ENCODE measurements around the gene CCDC187. TPM values are rescaled to one million over a fixed set of nuclear protein-coding genes. Genes with fewer than 3 reads are reported as not detected.

CCDC187 gene
- total RNA-seq, 1 donor = 0.10 TPM

- no peak overlapping the region for H3K4me3 ChIP-seq (ENCODE audit: low read length)
- no peaks in the 10 kb centered on the region for H3K9me3 ChIP-seq (ENCODE audit: low read depth, low read length)
- peaks cover 34% of the 10 kb centered on the region for H3K4me1 ChIP-seq (ENCODE audit: insufficient read depth, low read length)
- H3K27me3 ChIP-seq (ENCODE audit: insufficient read depth, low read length) = no peaks in the 10 kb centered on the region
Observed at GRCh38 chr9:136230365-136230764, 73.5 kb downstream of the CCDC187 start.

DNA sequence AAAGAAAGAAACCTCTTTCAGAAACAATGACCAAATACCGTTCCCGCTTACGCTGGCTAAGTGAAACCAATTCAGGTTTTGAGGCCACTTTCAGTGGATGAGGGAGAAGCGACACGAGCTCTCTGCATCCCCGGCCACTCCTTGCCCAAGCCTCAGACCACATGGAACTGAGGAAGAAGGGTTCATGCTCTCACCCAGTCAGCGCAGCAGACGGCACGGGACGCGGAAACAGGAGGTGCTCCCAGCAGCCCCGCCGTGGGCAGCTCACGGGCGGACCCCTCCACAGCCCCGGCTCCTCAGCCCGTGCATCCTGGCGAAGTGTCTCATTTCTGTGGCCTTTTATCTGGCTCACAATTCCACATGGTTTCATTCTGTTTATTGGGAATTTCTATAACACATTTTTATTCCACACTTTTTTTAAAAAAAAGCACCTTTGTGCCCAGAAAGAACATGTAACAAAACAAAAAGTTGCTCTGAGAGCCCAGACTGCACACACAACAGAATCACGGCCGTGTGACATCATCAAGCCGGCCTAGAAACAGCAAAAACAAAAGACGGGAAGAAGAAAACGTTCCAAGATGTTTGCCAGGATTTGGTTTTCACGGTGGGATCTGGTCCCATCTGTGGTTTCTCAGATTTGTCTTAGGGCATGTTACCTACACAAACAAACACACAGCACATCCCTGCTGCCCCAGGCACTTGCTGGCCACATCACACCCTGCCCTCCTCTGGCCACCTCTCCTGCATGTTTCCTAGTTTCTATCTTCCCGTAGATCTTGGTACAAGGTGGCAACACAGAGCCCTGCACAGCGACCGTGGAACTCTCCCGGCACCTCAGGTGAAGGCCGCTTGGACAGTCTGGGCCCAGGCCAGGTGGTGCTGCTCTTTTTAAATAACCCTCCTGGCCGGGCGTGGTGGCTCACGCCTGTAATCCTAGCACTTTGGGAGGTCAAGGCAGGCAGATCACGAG is 74.5 kb downstream of the CCDC187 start:
- Histone ChIP-seq H3K27me3 (ENCODE audit: insufficient read depth, low read length) (no peaks in the 10 kb centered on the region), H3K9me3 (ENCODE audit: low read depth, low read length) (no peaks in the 10 kb centered on the region), H3K4me3 (ENCODE audit: low read length) (no peak overlapping the region), H3K4me1 (ENCODE audit: insufficient read depth, low read length) (peaks cover 42% of the 10 kb centered on the region)

- Histone ChIP-seq H3K27me3 (ENCODE audit: insufficient read depth, low read length) (no peaks in the 10 kb centered on the region), H3K9me3 (ENCODE audit: low read depth, low read length) (no peaks in the 10 kb centered on the region), H3K4me3 (ENCODE audit: low read length) (no peak overlapping the region), H3K4me1 (ENCODE audit: insufficient read depth, low read length) (peaks cover 44% of the 10 kb centered on the region)
Observed at GRCh38 chr9:136228107-136228875, 75.6 kb downstream of the CCDC187 start.

DNA sequence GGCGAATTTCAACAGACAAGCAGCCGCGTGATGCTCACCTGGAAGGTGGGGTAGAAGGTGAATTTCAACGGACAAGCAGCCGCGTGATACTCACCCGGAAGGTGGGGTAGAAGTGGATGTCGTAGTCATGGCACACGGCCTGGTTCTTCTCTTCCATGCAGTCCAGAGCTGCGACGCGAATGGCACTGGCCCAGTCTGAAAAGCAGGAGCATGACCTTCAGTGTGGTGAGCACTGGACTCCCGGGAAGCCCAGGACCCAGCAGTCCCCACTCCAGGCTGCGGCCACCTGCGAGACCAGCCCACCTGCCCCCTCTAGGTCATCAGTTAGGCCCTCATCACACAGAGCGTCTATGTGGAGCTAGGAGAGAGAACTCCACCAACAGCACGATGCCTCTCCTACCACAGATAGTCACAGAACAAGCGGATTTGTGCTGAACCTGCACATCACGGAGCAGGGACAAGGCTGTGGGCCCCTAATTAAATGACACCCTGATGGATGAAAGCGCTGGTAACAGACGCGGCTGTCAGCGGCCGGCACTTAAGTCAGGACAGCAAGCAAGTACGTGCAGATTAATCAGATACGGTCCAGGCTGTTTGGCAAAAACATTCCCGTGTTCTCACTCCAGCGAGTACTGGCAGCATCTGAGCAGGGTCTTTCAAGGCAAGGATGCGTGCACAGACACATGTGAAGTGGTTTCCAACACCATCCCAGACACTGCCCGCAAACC is 77.0 kb downstream of the CCDC187 start:
- Histone ChIP-seq H3K4me3 (ENCODE audit: low read length) (no peak overlapping the region), H3K9me3 (ENCODE audit: low read depth, low read length) (no peaks in the 10 kb centered on the region), H3K4me1 (ENCODE audit: insufficient read depth, low read length) (peaks cover 30% of the 10 kb centered on the region), H3K27me3 (ENCODE audit: insufficient read depth, low read length) (no peaks in the 10 kb centered on the region)

DNA sequence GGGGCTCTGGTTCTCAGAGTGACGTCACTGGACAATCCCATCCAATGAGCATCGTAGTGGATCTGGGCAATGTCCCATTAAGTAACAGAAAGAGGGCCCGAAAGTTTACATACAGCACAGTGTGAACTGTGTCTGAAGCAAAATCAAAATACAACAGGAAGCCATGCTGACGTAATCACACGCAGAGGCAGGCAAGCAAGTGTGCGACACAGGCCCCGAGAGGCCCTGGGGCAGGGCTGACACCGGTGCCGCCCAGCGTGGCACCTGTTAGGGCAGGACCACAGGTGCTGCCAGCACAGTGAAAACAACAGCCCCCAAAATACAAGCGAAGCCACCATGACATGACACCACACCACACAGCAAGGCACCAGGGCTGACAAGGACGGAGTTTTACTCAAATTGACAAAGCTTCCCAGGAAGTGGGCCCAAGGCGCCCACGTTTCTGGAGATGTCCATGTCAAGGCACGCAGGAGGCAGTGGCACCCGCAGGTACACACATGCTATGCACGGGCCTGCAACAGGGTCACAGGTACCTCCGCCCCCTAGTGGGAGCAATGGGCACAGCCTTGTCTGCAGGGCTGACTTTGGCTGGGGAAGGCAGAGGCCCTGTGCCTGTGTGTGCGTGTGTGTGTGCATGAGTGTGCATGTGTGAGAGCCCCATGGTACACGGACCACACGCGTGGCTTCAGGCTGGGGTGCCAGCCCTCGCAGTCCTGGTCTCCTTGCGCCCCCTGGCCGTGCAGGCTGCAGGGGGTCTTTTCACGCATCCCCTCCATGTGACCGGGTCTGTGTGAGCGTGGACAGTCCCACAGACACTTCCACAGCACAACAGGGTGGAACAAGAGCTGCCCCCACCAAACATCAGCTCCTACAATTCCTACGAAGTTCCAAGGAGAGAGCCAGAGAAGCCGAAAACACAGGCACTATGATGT is 77.9 kb downstream of the CCDC187 start:
- no peaks in the 10 kb centered on the region for H3K9me3 ChIP-seq (ENCODE audit: low read depth, low read length)
- no peak overlapping the region for H3K4me3 ChIP-seq (ENCODE audit: low read length)
- H3K4me1 ChIP-seq (ENCODE audit: insufficient read depth, low read length) = peaks cover 30% of the 10 kb centered on the region
- no peaks in the 10 kb centered on the region for H3K27me3 ChIP-seq (ENCODE audit: insufficient read depth, low read length)

GRCh38 chr9:136225366-136225747 is 78.5 kb downstream of the CCDC187 start:
- Histone ChIP-seq H3K4me1 (ENCODE audit: insufficient read depth, low read length) (peaks cover 30% of the 10 kb centered on the region), H3K4me3 (ENCODE audit: low read length) (no peak overlapping the region)

GRCh38 chr9:136223871-136224640 is 79.8 kb downstream of the CCDC187 start:
- H3K4me1 ChIP-seq (ENCODE audit: insufficient read depth, low read length) = peaks cover 30% of the 10 kb centered on the region
- H3K9me3 ChIP-seq (ENCODE audit: low read depth, low read length) = no peaks in the 10 kb centered on the region
- H3K4me3 ChIP-seq (ENCODE audit: low read length) = no peak overlapping the region
- no peaks in the 10 kb centered on the region for H3K27me3 ChIP-seq (ENCODE audit: insufficient read depth, low read length)

More at GRCh38 chr9:136225366-136225747, 78.5 kb downstream of the CCDC187 start:
- Histone ChIP-seq H3K9me3 (ENCODE audit: low read depth, low read length) (no peaks in the 10 kb centered on the region), H3K27me3 (ENCODE audit: insufficient read depth, low read length) (no peaks in the 10 kb centered on the region)

DNA sequence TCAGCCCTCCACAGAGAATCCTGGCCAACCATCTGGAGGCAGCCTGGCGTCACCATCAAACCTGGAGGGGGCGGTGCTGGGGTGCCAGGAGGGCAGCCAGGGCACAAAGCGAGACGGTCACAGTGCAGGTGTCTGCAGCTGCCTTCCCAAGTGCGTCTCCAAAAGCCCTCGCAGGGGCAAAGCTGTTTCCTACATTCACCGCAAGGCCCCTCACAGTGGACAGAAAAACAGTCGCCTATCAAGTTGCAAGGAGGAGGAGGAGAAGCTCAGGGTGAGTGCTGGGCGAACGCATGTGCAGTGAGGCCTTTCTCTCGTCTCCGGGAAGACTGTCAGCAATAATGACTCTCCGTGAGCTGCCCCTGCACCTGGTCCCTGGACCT is 81.0 kb downstream of the CCDC187 start:
- Histone ChIP-seq H3K4me3 (ENCODE audit: low read length) (no peak overlapping the region), H3K27me3 (ENCODE audit: insufficient read depth, low read length) (no peaks in the 10 kb centered on the region), H3K9me3 (ENCODE audit: low read depth, low read length) (no peaks in the 10 kb centered on the region), H3K4me1 (ENCODE audit: insufficient read depth, low read length) (peaks cover 30% of the 10 kb centered on the region)

- Histone ChIP-seq H3K9me3 (ENCODE audit: low read depth, low read length) (no peaks in the 10 kb centered on the region), H3K4me3 (ENCODE audit: low read length) (no peak overlapping the region), H3K4me1 (ENCODE audit: insufficient read depth, low read length) (peaks cover 30% of the 10 kb centered on the region), H3K27me3 (ENCODE audit: insufficient read depth, low read length) (no peaks in the 10 kb centered on the region)
Observed at GRCh38 chr9:136222166-136222905, 81.6 kb downstream of the CCDC187 start.

DNA sequence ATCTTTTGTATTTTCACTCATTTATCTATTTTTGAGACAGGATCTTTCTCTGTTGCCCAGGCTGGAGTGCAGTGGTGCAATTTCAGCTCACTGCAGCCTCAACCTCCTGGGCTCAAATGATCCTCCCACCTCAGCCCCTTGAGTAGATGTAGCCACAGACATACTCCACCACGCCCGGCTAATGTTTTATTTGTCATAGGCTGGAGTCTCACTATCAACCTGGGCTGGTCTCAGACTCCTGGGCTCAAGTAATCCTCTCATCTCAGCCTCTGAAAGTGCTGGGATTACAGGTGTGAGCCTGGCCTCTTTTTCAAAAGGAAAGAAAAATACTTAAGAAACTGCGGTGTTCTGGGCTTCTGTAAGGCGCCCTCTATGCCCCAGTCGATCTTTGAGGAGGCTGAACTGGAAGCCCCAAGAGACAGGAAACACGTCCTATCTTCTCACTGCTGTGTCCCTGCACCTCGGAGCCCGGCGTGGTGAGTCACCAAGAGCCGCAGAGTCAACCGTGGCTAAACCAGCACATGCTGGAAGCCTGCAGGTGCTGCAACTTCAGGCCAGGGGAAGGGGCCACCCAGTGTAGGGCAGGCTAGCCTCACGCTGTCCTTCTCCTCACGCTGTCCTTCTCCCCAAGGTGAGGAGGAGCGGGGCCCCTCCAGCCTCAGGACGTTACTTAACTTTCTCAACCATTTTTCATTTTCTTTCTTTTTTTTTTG is 83.7 kb downstream of the CCDC187 start:
- Histone ChIP-seq H3K9me3 (ENCODE audit: low read depth, low read length) (no peaks in the 10 kb centered on the region), H3K4me3 (ENCODE audit: low read length) (no peak overlapping the region), H3K27me3 (ENCODE audit: insufficient read depth, low read length) (no peaks in the 10 kb centered on the region), H3K4me1 (ENCODE audit: insufficient read depth, low read length) (peaks cover 10% of the 10 kb centered on the region)

GRCh38 chr9:136219276-136219675 is 84.6 kb downstream of the CCDC187 start:
- Histone ChIP-seq H3K4me1 (ENCODE audit: insufficient read depth, low read length) (peaks cover 3% of the 10 kb centered on the region), H3K27me3 (ENCODE audit: insufficient read depth, low read length) (no peaks in the 10 kb centered on the region), H3K4me3 (ENCODE audit: low read length) (no peak overlapping the region), H3K9me3 (ENCODE audit: low read depth, low read length) (no peaks in the 10 kb centered on the region)

DNA sequence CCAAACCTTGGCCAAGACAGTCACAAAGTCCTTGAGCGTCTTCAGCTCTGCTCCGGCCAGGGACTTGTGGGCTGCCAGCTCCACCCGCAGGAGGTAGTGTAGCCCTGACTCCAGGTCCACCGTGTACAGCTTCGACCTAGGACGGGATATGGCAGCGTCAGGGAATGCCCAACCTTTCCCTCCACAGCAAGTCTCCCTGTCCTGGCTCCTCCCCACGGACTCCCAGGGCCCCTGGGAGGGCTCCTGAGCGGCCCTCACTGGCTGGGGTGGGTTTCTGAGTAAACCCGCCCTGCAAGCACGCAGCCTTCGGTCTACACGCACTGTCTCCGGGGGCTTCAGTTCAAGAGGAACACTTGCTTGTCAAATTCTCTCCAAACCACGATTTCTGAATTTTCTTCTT is 85.2 kb downstream of the CCDC187 start:
- H3K27me3 ChIP-seq (ENCODE audit: insufficient read depth, low read length) = no peaks in the 10 kb centered on the region
- no peaks in the 10 kb centered on the region for H3K4me1 ChIP-seq (ENCODE audit: insufficient read depth, low read length)
- H3K9me3 ChIP-seq (ENCODE audit: low read depth, low read length) = no peaks in the 10 kb centered on the region
- H3K4me3 ChIP-seq (ENCODE audit: low read length) = no peak overlapping the region

All from mononuclear cell (primary cell).